Epithelial cell of prostate (primary cell): Measurements from ENCODE around the gene RNF7.
"Not testable (repeated sequence)": the region's sequence is repeated elsewhere in the genome, so short reads cannot be mapped to it uniquely, and the experiment has no call there.

Experiments
- DNase-seq: peaks from one replicate; pipeline ENCODE4 v3.0.0-alpha.2; 2011; ENCODE audit warnings: low read depth, low spot score
- H3K27ac ChIP-seq: fragments of 450-650 bp; 2 replicates; pipeline ENCODE4 v1.5.1; 2017; ENCODE audit warnings: mild to moderate bottlenecking

The RNF7 gene

DNA sequence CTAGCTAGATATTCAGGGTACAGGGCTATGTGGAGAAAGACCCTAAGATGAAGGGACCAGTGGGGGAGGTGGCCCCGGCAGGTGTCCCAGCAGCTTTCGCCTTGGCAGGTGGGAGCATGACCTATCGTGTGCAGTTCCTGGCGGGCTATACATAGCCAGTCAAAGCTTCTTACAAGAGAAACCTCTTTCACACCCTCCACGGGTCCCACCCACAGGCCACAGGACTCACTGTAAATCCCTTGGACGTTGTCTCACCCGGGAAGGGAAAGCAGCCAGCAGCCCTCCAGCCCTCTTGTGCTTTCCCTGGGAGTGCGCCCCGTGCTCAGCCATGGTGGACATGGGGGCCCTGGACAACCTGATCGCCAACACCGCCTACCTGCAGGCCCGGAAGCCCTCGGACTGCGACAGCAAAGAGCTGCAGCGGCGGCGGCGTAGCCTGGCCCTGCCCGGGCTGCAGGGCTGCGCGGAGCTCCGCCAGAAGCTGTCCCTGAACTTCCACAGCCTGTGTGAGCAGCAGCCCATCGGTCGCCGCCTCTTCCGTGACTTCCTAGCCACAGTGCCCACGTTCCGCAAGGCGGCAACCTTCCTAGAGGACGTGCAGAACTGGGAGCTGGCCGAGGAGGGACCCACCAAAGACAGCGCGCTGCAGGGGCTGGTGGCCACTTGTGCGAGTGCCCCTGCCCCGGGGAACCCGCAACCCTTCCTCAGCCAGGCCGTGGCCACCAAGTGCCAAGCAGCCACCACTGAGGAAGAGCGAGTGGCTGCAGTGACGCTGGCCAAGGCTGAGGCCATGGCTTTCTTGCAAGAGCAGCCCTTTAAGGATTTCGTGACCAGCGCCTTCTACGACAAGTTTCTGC, 40.1 kb downstream of the RNF7 start:
- no peak for DNase-seq
- no peak overlapping the region for H3K27ac ChIP-seq

DNA sequence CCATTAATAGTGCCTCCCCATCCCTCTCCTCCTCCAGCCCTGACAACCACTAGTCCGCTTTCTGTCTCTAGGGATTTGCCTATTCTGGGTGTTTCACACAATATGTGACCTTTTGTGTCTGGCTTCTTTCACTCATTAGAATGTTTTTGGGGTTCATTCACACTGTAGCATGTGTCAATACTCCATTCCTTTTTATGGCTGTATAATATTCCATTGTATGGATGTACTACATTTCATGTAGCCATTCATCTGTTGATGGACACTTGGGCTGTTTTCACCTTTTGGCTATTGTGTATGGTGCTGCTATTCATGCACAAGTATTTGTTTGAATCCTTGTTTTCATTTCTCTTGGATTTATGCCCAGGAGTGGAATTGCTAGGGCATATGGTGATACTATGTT, 41.6 kb downstream of the RNF7 start:
- no peak overlapping the region for H3K27ac ChIP-seq
- DNase-seq, result no peak

DNA sequence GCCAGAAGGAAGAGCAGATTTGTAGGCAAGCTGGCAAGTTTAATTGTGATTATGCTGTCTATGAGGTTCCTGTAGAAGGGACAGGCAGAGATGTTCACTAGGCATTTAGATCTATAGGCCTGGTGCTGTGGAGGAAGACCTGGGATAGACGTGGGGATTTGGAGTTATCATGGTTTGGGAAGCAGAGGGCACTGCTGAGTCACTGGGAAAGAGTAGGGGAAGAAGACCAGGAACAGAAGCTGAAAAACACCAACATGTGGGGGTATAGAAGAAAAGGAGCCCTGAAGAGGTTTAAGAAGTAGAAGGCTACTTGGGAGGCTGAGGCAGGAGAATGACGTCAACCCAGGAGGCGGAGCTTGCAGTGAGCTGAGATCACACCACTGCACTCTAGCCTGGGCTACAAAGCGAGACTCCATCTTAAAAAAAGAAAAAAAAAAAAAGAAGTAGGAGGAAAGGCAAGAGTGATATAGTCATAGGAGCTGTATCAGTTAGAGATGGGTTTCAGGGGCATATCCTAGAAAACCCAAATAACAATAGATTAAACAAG, 44.4 kb downstream of the RNF7 start:
- DNase-seq, result no peak
- H3K27ac ChIP-seq, result no peak overlapping the region

DNA sequence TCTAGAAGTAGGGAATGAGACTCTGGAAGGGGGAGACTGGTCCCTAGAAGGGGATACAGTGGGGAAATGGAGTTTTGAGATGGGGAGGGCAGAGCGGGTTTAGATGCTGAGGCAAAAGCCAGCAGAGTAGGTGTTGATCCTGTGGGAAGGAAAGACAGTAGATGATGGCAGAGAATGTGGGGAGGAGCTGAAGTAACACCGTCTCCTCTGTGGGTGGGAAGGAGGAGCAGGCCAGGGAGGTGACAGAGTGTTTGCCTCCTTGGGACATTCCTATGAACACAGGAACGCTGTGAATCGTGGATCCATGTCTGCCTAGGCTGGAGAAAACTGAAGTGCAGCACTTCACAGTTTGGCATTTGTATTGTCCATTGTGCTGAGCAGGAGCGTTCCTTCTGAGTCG, 45.5 kb downstream of the RNF7 start:
- DNase-seq, result no peak

DNA sequence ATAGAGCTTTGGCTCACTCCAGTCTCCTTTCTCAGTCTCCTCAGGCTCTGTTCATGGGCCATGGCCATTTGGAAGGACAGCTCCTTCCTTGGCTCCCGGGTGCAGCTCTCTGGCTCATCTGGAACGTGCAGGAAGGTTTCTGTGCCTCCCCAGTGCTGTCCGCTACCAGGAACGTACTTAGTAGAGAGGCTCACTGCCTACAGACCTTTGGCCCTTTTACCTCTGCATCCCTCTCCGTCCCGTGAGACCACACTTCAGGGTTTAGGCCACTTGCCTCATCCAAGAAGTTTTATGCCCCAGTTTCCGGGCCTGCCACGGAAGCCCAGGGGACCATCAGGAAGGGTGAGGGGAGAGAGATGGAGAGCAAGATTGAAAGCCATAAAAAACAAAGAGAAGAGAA, 46.0 kb downstream of the RNF7 start:
- DNase-seq, result no peak
- H3K27ac ChIP-seq, result no peak overlapping the region

More for the DNA sequence above, 45.5 kb downstream of the RNF7 start:
- H3K27ac ChIP-seq, result no peak overlapping the region

DNA sequence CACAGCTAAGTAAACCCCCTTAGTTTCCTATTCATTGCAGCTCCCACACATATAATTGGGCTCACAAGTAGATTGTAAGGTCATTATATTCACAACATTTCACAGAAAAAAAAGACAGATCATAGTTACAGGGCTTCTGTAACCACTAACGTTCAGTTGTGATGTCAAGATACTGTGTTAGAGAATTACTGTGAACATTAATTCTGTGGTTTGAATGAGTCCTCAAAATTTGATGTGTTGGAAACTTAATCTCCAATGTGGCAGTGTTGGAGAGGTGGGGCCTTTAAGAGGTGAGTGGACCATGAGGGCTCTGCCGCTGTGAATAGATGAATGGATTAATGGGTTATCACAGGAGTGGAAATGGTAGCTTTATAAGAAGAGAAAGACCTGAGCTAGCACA, 46.4 kb downstream of the RNF7 start:
- H3K27ac ChIP-seq, result no peak overlapping the region
- no peak for DNase-seq

DNA sequence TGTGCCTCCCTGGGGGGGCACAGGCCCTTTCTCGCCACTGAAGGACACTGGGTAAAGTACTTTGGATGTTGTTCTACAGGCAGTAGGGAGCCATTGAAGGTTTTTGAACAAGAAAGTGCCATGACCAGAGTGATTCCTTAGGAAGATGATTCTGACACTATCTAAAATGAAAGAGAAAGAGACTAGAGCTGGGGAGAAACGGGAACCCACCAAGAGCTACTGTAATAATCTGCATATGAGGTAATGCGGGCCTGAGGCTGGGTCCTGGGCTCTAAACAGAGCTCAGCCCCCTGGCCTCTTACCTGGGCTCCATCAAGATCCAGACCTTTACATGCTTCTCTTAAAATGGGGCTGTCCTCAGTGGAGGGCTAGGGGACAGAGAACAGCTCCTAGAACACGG, 50.1 kb downstream of the RNF7 start:
- no peak for DNase-seq
- H3K27ac ChIP-seq, result no peak overlapping the region

DNA sequence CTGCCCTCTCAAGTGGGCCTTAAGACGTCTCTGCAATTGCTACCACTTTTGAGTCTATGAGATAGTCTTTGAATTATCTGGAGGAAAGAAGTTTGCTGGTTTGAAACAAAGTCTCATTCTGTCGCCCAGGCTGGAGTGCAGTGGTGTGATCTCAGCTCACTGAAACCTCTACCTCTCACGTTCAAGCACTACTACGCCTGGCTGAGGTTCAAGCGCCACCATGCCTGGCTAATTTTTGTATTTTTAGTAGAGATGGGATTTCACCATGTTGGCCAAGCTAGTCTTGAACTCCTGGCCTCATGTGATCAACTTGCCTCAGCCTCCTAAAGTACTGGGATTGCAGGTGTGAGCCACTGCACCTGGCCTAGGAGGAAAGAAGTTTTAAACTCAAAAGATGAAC, 50.7 kb downstream of the RNF7 start:
- DNase-seq, H3K27ac ChIP-seq: not testable (repeated sequence)

DNA sequence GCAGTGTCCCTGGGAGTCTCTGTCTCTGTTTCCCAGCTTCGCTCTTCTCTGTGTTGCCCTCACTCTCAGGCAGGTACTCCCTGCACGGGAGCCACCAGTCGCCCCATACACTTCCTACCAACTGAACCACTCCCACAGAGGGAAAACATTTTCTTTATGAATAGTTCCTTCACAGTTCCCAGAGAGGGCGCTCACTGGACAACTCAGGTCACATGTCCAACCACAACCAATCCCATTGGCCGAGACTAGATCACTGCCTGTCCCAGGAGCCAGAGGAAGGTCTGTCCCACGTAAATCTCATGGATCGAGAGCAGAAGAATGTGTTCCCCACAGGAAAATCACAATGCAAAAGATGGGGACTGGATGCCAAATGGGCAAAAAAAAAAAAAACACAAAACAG, 51.2 kb downstream of the RNF7 start:
- no peak for DNase-seq
- no peak overlapping the region for H3K27ac ChIP-seq

DNA sequence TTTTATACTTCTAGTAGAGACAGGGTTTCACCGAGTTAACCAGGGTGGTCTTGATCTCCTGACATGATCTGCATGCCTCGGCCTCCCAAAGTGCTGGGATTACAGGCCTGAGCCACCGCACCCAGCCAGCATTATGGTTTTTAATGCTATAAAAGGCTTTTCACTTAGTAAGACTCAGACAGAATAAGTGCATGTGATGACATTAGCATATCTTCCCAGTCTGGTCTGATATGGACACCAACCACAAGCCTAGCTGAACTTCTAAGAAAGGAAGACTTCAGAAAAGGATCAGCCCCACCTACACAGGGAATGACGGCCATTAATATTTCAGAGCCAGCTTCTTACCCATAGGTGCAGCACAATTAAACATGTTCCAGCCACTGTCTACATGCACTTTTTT, 52.1 kb downstream of the RNF7 start:
- no peak overlapping the region for H3K27ac ChIP-seq
- no peak for DNase-seq

DNA sequence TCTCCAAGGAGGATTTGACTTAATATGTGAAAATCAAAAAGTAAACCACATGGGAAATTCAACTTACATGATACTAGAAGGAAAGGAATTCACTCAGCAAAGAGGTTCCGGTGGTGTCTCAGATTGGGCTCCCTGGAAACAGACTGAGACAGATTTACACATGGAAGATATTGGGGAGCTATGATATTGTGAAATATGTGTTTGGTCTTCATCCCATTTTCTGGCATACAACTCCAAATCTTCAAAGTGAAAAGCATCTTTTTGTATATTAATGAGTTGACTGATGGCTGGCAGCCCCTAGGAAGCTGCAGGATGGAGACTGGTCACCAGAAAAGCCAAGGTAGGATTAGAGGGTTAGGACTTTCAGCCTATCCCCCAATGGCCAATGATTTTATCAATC, 54.4 kb downstream of the RNF7 start:
- DNase-seq, result no peak
- H3K27ac ChIP-seq, result no peak overlapping the region

DNA sequence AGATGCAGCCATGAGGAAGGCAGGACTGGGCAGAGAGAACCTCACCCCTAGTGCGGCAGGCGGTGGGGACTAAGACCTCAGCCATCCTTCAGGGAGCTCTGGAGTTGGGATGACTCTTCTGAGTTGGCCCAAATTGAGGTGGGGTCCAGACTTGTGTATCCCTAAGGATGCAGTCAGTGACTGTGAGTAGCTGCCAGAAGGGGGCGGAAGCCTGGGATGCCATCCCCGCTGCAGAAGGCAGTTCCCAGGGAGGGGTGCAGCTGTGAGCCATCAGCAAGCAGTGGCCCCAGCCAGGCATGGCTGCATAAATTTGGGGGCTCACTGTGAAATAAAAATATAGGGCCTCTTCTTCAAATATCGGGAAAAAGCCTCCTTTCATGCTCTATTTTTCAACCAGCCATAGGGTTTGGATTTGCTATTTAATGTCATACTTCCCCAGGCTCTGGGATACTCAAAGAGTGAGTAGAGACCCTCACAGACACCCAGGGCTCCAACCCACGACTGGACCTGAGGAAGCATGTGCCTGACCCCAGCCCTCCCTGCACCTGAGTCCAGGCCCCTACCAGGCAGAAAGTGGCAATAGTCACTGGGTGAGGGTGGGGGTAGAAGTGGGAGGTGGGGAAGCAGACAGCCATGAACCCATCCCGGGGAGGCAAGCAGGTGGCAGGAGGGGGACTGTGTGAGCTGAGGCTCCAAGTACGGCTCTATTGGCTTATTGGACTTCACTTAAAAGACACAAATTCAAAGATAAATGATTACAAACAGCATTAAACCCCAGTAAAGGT, 55.6 kb downstream of the RNF7 start:
- H3K27ac ChIP-seq, result no peak overlapping the region
- DNase-seq, result no peak

DNA sequence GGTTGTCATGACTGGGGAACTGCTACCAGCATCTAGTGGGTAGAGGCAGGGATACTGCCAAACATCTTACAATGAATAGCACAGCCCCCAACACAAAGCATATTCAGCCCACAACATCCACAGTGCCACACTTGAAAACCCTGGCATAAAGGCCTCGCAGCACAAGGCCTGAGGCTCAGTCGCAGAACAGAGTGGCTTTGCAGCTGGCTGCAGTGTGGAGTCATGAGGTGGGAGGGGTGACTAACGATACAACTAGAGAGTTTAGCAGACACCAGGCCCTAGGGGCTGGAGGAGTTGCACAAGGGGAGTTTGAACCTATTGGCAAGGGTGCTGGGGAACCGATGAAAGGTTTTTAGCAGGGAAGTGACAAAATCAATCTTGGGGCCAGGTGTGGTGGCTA, 57.2 kb downstream of the RNF7 start:
- no peak overlapping the region for H3K27ac ChIP-seq
- DNase-seq, result no peak

DNA sequence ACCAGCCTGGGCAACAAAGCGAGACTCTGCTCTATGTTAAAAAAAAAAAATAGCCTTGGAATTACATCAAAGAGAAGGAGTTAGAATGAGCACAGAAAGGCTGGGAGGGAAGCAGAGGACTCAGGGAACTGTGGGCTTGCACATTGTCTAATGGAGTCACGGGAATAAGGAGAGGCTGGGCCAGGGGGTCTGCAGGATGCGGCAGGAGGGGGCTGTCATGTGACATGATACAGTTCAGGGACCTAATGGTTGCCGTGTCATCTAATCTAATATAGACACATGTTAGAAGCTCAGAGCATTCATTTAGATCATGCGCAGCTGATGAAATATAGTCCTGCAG, 57.6 kb downstream of the RNF7 start:
- H3K27ac ChIP-seq, result no peak overlapping the region
- DNase-seq, result no peak

DNA sequence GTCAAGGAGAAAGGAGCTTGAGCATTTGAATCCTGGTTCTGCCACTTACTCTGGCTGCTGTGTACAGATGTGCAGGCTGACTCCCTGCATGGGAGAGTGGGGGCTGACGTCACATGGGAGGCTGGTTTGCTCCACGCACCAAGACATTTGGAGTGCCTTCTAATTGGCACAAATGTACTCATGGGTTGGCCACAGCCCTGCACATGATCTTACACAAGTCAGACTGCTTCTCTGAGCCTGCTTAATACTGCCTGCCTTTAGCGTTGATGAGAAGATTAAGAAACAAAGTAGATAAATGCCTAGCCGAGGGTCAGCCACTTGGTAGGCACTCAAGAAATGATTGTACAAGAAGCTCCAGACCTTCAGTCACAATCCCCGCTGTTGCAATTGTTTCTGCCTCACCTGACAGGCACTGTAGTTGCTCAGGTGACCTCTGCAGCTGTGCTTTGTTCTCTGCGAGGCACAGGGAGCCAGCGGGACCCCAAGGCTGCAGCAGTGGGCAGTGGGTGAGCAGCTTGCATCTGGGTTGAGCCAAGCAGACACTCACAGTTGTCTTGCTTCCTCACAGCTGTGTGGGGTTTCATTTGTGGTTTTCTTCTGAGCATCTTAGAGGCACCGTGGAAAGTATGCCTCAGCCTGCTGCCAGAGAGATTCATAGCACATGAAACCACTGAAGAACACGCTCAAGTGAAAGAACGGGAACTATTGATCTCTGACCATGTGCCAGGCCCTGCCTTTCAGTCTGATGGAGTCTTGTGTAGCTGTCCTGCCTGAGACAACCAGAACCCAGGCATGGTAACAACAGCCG, 58.2 kb downstream of the RNF7 start:
- no peak for DNase-seq

More for the DNA sequence above, 58.2 kb downstream of the RNF7 start:
- no peak overlapping the region for H3K27ac ChIP-seq
